Measurements from ENCODE around the gene NPFFR1. TPM values are rescaled to one million over a fixed set of nuclear protein-coding genes. Genes with fewer than 3 reads are reported as not detected.
A peak's percentile ranks its signal among the peaks of the same experiment; 100 is the strongest.

NPFFR1 gene
- total and polyA plus RNA-seq, 10 of the 15 experiments (the other 5 are each of a cell fraction or from before 2014, with no cell fraction given): 0.03 TPM; not detected in 9

GRCh38 chr10:70272925-70273316 lies 10.9 kb downstream of the NPFFR1 start (continued):
- TF ChIP-seq, protein P1, sequence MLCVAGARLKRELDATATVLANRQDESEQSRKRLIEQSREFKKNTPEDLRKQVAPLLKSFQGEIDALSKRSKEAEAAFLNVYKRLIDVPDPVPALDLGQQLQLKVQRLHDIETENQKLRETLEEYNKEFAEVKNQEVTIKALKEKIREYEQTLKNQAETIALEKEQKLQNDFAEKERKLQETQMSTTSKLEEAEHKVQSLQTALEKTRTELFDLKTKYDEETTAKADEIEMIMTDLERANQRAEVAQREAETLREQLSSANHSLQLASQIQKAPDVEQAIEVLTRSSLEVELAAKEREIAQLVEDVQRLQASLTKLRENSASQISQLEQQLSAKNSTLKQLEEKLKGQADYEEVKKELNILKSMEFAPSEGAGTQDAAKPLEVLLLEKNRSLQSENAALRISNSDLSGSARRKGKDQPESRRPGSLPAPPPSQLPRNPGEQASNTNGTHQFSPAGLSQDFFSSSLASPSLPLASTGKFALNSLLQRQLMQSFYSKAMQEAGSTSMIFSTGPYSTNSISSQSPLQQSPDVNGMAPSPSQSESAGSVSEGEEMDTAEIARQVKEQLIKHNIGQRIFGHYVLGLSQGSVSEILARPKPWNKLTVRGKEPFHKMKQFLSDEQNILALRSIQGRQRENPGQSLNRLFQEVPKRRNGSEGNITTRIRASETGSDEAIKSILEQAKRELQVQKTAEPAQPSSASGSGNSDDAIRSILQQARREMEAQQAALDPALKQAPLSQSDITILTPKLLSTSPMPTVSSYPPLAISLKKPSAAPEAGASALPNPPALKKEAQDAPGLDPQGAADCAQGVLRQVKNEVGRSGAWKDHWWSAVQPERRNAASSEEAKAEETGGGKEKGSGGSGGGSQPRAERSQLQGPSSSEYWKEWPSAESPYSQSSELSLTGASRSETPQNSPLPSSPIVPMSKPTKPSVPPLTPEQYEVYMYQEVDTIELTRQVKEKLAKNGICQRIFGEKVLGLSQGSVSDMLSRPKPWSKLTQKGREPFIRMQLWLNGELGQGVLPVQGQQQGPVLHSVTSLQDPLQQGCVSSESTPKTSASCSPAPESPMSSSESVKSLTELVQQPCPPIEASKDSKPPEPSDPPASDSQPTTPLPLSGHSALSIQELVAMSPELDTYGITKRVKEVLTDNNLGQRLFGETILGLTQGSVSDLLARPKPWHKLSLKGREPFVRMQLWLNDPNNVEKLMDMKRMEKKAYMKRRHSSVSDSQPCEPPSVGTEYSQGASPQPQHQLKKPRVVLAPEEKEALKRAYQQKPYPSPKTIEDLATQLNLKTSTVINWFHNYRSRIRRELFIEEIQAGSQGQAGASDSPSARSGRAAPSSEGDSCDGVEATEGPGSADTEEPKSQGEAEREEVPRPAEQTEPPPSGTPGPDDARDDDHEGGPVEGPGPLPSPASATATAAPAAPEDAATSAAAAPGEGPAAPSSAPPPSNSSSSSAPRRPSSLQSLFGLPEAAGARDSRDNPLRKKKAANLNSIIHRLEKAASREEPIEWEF (IDR thresholded peaks at IDR 0.05; ENCODE audit: insufficient replicate concordance, low read depth, low read length): no peak
- peak; percentile 39; the same call in 1 of the 2 replicates for TF ChIP-seq GATAD2B (conservative IDR thresholded peaks at IDR 0.05; ENCODE audit: low read depth)
- peak; percentile 80 for TF ChIP-seq IRF4 (IDR thresholded peaks at IDR 0.05; ENCODE audit: low read depth, low read length)
- TF ChIP-seq ZBTB40 (IDR thresholded peaks at IDR 0.05; ENCODE audit: borderline replicate concordance): no peak
- TF ChIP-seq SIN3A (IDR thresholded peaks at IDR 0.05; ENCODE audit: low read depth, low read length): no peak
- peak; percentile 75; the same call in 1 of the 2 replicates for TF ChIP-seq CREB1 (IDR thresholded peaks at IDR 0.05; ENCODE audit: low read depth)
- TF ChIP-seq FOXK2 (IDR thresholded peaks at IDR 0.05): no peak
- no peak for TF ChIP-seq SP1 (IDR thresholded peaks at IDR 0.05; ENCODE audit: low read depth, low read length)
- no peak for TF ChIP-seq ZNF207 (IDR thresholded peaks at IDR 0.05; ENCODE audit: borderline replicate concordance)
- TF ChIP-seq NR2F1 (conservative IDR thresholded peaks at IDR 0.05): peak; percentile 67
- TF ChIP-seq SRF (IDR thresholded peaks at IDR 0.05; ENCODE audit: low read depth in 2 of 2, low read length in 2 of 2): no peak
- TF ChIP-seq MLLT1 (IDR thresholded peaks at IDR 0.05): no peak
- TF ChIP-seq, protein P2, sequence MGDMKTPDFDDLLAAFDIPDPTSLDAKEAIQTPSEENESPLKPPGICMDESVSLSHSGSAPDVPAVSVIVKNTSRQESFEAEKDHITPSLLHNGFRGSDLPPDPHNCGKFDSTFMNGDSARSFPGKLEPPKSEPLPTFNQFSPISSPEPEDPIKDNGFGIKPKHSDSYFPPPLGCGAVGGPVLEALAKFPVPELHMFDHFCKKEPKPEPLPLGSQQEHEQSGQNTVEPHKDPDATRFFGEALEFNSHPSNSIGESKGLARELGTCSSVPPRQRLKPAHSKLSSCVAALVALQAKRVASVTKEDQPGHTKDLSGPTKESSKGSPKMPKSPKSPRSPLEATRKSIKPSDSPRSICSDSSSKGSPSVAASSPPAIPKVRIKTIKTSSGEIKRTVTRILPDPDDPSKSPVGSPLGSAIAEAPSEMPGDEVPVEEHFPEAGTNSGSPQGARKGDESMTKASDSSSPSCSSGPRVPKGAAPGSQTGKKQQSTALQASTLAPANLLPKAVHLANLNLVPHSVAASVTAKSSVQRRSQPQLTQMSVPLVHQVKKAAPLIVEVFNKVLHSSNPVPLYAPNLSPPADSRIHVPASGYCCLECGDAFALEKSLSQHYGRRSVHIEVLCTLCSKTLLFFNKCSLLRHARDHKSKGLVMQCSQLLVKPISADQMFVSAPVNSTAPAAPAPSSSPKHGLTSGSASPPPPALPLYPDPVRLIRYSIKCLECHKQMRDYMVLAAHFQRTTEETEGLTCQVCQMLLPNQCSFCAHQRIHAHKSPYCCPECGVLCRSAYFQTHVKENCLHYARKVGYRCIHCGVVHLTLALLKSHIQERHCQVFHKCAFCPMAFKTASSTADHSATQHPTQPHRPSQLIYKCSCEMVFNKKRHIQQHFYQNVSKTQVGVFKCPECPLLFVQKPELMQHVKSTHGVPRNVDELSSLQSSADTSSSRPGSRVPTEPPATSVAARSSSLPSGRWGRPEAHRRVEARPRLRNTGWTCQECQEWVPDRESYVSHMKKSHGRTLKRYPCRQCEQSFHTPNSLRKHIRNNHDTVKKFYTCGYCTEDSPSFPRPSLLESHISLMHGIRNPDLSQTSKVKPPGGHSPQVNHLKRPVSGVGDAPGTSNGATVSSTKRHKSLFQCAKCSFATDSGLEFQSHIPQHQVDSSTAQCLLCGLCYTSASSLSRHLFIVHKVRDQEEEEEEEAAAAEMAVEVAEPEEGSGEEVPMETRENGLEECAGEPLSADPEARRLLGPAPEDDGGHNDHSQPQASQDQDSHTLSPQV (IDR thresholded peaks at IDR 0.05): no peak
- TF ChIP-seq SMAD1 (IDR thresholded peaks at IDR 0.05; ENCODE audit: low read depth, partially characterized antibody): no peak
